H1 (cell line): ENCODE measurements around the gene DYNC2H1. TPM values are rescaled to one million over a fixed set of nuclear protein-coding genes. Genes with fewer than 3 reads are reported as not detected.

Experiments used
- CBX5 ChIP-seq: fragments of 300-800, 300-1000 bp; sonication (generic); IDR thresholded peaks from 2 replicates; pipeline ENCODE4 v1.7.1; 2016; ENCODE audit warnings: antibody characterized with exemption, low read length, low read depth
- CHD2 ChIP-seq: IDR thresholded peaks from 2 replicates; pipeline ENCODE4 v1.6.1; 2012; ENCODE audit warnings: low read length, improper control_type of control experiment
- EP300 ChIP-seq, 2 experiments: IDR thresholded peaks; 1 replicate in 1 of 2; 2 replicates in 1 of 2; pipeline ENCODE4 v1.6.1; 2011 to 2012; ENCODE audit warnings: low read depth in 2 of 2, low read length in 2 of 2, mild to moderate bottlenecking in 2 of 2, borderline replicate concordance in 1 of 2, inconsistent platforms in 1 of 2, moderate library complexity in 1 of 2
- FOSL1 ChIP-seq: IDR thresholded peaks from 2 replicates; pipeline ENCODE4 v1.6.1; 2011; ENCODE audit warnings: mild to moderate bottlenecking, low read depth, low read length, moderate library complexity; ENCODE audit not compliant: insufficient read depth
- JUND ChIP-seq: IDR thresholded peaks from 2 replicates; pipeline ENCODE4 v1.6.1; 2011; ENCODE audit warnings: mild to moderate bottlenecking, improper control_type of control experiment, low read length
- NANOG ChIP-seq: IDR thresholded peaks from 2 replicates; pipeline ENCODE4 v1.6.1; 2011; ENCODE audit warnings: low read length, low read depth, mild to moderate bottlenecking, inconsistent platforms; ENCODE audit not compliant: insufficient read depth, poor library complexity, severe bottlenecking
- NRF1 ChIP-seq: IDR thresholded peaks from 2 replicates; pipeline ENCODE4 v1.6.1; 2011; ENCODE audit warnings: mild to moderate bottlenecking, low read depth, low read length, improper control_type of control experiment
- POLR2A ChIP-seq, 2 experiments: IDR thresholded peaks; 1 replicate in 1 of 2; 2 replicates in 1 of 2; pipeline ENCODE4 v1.6.1; 2011; ENCODE audit warnings: low read depth in 2 of 2, low read length in 2 of 2, mild to moderate bottlenecking in 2 of 2; ENCODE audit errors: control extremely low read depth in 1 of 2
- POU5F1 ChIP-seq: IDR thresholded peaks from 2 replicates; pipeline ENCODE4 v1.6.1; 2011; ENCODE audit warnings: low read depth, mild to moderate bottlenecking, low read length, moderate library complexity
- RFX5 ChIP-seq: IDR thresholded peaks from 2 replicates; pipeline ENCODE4 v1.6.1; 2011; ENCODE audit warnings: low read depth, low read length, improper control_type of control experiment, borderline replicate concordance
- RXRA ChIP-seq: IDR thresholded peaks from 2 replicates; pipeline ENCODE4 v1.6.1; 2011; ENCODE audit warnings: low read depth, mild to moderate bottlenecking, low read length, moderate library complexity; ENCODE audit not compliant: insufficient read depth
- SIX5 ChIP-seq: IDR thresholded peaks from 2 replicates; pipeline ENCODE4 v1.6.1; 2011; ENCODE audit warnings: mild to moderate bottlenecking, low read depth, low read length
- SP1 ChIP-seq: IDR thresholded peaks from 2 replicates; pipeline ENCODE4 v1.6.1; 2011; ENCODE audit warnings: low read depth, low read length
- SP2 ChIP-seq: IDR thresholded peaks from 2 replicates; pipeline ENCODE4 v1.6.1; 2012; ENCODE audit warnings: mild to moderate bottlenecking, low read length, inconsistent platforms
- SRF ChIP-seq: IDR thresholded peaks from 2 replicates; pipeline ENCODE4 v1.6.1; 2011; ENCODE audit warnings: mild to moderate bottlenecking, low read depth, low read length, moderate library complexity
- polyA plus RNA-seq, 7 experiments: library from polyadenylated mRNA; depleted of rRNA in 3 of 7; stranded (reverse) in 5 of 7; unstranded in 2 of 7; fragments of >200 nt in 5 of 7; fragments of 200-250 nt in 2 of 7; gene quantifications; 1 replicate in 5 of 7; 2 replicates in 1 of 7; 4 replicates in 1 of 7; pipeline versions ENCODE4 v1.2.1 to v1.2.3, GENCODE V29; 2011 to 2013; ENCODE audit warnings: missing spikeins in 2 of 7, mixed read lengths in 2 of 7
- total RNA-seq: library from RNA; stranded (reverse); fragmentation: NEBNext Ultra II Directional; extraction: Animal tissue kit (Norgen Biotek cat#: 25700); gene quantifications from 2 replicates; pipeline ENCODE4 v1.2.1, GENCODE V29; 2021
- TF ChIP-seq, protein P1 (sequence below): IDR thresholded peaks from 2 replicates; pipeline ENCODE4 v1.6.1; 2011; ENCODE audit warnings: low read depth, mild to moderate bottlenecking, low read length; ENCODE audit not compliant: insufficient read depth
- TF ChIP-seq, protein P2 (sequence below), 3 experiments: IDR thresholded peaks; 1 replicate in 2 of 3; 2 replicates in 1 of 3; pipeline versions ENCODE4 v1.5.1 to v1.6.1; 2011; ENCODE audit warnings: low read length in 3 of 3, mild to moderate bottlenecking in 3 of 3, inconsistent platforms in 2 of 3, low read depth in 1 of 3, moderate library complexity in 1 of 3; ENCODE audit not compliant: insufficient read depth in 1 of 3; ENCODE audit errors: control extremely low read depth in 1 of 3
- TF ChIP-seq, protein P3 (sequence below): IDR thresholded peaks from 2 replicates; pipeline ENCODE4 v1.6.1; 2011; ENCODE audit warnings: low read length, improper control_type of control experiment
- TF ChIP-seq, protein P4 (sequence below): IDR thresholded peaks from 2 replicates; pipeline ENCODE4 v1.6.1; 2012; ENCODE audit warnings: inconsistent platforms

DYNC2H1 gene
- total and polyA plus RNA-seq, 2 of the 8 experiments (the other 6 are each of a cell fraction or from before 2014, with no cell fraction given), result 6.2 to 12.0 TPM

DNA sequence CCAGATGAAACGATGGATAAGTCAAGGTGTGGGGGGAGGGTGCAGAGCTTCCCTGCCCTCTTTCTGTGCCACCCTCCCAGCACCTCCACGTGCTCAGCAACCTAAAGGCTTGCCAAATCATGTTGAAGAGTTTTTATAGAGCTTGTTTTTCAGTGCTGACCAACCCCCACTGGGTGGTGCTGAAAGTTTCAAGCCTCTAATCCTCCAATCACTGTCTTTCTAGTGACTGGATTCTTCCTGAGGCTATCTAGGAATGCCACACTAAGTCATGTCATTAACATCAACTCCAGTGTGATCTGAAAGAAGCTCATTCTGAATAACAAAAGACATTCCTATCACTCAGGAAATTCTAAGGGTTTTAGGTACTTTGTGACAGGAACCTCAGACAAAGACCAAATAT, 382.6 kb downstream of the DYNC2H1 start (continued):
- TF ChIP-seq EP300 (IDR thresholded peaks at IDR 0.05; ENCODE audit: borderline replicate concordance in 1 of 2, low read depth in 2 of 2, low read length in 2 of 2), result no peak
- no peak for TF ChIP-seq CBX5
- no peak for TF ChIP-seq SRF
- TF ChIP-seq SP1, result no peak
- TF ChIP-seq, protein P1, sequence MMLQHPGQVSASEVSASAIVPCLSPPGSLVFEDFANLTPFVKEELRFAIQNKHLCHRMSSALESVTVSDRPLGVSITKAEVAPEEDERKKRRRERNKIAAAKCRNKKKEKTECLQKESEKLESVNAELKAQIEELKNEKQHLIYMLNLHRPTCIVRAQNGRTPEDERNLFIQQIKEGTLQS, result no peak
- TF ChIP-seq RXRA, result no peak
- TF ChIP-seq NRF1, result no peak
- no peak for TF ChIP-seq CHD2
- TF ChIP-seq, protein P2, sequence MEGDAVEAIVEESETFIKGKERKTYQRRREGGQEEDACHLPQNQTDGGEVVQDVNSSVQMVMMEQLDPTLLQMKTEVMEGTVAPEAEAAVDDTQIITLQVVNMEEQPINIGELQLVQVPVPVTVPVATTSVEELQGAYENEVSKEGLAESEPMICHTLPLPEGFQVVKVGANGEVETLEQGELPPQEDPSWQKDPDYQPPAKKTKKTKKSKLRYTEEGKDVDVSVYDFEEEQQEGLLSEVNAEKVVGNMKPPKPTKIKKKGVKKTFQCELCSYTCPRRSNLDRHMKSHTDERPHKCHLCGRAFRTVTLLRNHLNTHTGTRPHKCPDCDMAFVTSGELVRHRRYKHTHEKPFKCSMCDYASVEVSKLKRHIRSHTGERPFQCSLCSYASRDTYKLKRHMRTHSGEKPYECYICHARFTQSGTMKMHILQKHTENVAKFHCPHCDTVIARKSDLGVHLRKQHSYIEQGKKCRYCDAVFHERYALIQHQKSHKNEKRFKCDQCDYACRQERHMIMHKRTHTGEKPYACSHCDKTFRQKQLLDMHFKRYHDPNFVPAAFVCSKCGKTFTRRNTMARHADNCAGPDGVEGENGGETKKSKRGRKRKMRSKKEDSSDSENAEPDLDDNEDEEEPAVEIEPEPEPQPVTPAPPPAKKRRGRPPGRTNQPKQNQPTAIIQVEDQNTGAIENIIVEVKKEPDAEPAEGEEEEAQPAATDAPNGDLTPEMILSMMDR (IDR thresholded peaks at IDR 0.05; ENCODE audit: control extremely low read depth in 1 of 3, insufficient read depth in 1 of 3, low read depth in 1 of 3, low read length in 3 of 3), result no peak
- TF ChIP-seq RFX5, result no peak
- TF ChIP-seq POU5F1, result no peak
- no peak for TF ChIP-seq SP2
- TF ChIP-seq, protein P3, sequence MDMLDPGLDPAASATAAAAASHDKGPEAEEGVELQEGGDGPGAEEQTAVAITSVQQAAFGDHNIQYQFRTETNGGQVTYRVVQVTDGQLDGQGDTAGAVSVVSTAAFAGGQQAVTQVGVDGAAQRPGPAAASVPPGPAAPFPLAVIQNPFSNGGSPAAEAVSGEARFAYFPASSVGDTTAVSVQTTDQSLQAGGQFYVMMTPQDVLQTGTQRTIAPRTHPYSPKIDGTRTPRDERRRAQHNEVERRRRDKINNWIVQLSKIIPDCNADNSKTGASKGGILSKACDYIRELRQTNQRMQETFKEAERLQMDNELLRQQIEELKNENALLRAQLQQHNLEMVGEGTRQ, result no peak
- TF ChIP-seq FOSL1, result no peak
- no peak for TF ChIP-seq NANOG
- TF ChIP-seq SIX5, result no peak
- TF ChIP-seq, protein P4, sequence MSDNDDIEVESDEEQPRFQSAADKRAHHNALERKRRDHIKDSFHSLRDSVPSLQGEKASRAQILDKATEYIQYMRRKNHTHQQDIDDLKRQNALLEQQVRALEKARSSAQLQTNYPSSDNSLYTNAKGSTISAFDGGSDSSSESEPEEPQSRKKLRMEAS, result peak; percentile 80
- TF ChIP-seq POLR2A (IDR thresholded peaks at IDR 0.05; ENCODE audit: control extremely low read depth in 1 of 2, low read depth in 2 of 2, low read length in 2 of 2), result no peak
- TF ChIP-seq JUND, result no peak
